HepG2 (cell line): Measurements from ENCODE around the gene HLA-DOA. TPM values are rescaled to one million over a fixed set of nuclear protein-coding genes. Genes with fewer than 3 reads are reported as not detected.
A peak's percentile ranks its signal among the peaks of the same experiment; 100 is the strongest.

ENCODE experiments used
- NFIB ChIP-seq: sonication (generic); formaldehyde crosslinking; IDR thresholded peaks from 2 replicates; pipeline ENCODE4 v1.9.0; 2021; ENCODE audit warnings: missing genetic modification reagents, mild to moderate bottlenecking, borderline replicate concordance
- PITX1 ChIP-seq: sonication (generic); formaldehyde crosslinking; IDR thresholded peaks from 2 replicates; pipeline ENCODE4 v1.5.1; 2020; ENCODE audit warnings: mild to moderate bottlenecking, missing genetic modification reagents
- PLSCR1 ChIP-seq: sonication (generic); formaldehyde crosslinking; IDR thresholded peaks from 2 replicates; pipeline ENCODE4 v1.5.0; 2020; ENCODE audit warnings: missing genetic modification reagents, mild to moderate bottlenecking, borderline replicate concordance
- SAP130 ChIP-seq: IDR thresholded peaks from 2 replicates; pipeline ENCODE4 v1.6.1; 2016; ENCODE audit warnings: low read depth
- SMC3 ChIP-seq: IDR thresholded peaks from 2 replicates; pipeline ENCODE4 v1.6.1; 2011; ENCODE audit warnings: low read length, improper control_type of control experiment
- SNAI1 ChIP-seq: sonication (generic); formaldehyde crosslinking; IDR thresholded peaks from 2 replicates; pipeline ENCODE4 v1.5.0; 2020; ENCODE audit warnings: mild to moderate bottlenecking, missing genetic modification reagents, borderline replicate concordance
- TOE1 ChIP-seq: sonication (generic); formaldehyde crosslinking; IDR thresholded peaks from 2 replicates; pipeline ENCODE4 v1.4.0; 2020; ENCODE audit warnings: mild to moderate bottlenecking, missing genetic modification reagents
- ZBTB40 ChIP-seq, 2 experiments: fragments of 450-650 bp in 1 of 2; sonication (generic) in 1 of 2; formaldehyde crosslinking in 1 of 2; IDR thresholded peaks; 2 replicates each; pipeline versions ENCODE4 v1.6.1 to v1.8.0; 2016 to 2022; ENCODE audit warnings: antibody characterized with exemption in 1 of 2, mild to moderate bottlenecking in 1 of 2, missing genetic modification reagents in 1 of 2
- ZMYM2 ChIP-seq: sonication (generic); formaldehyde crosslinking; IDR thresholded peaks from 2 replicates; pipeline ENCODE4 v1.8.0; 2022; ENCODE audit warnings: mild to moderate bottlenecking, missing genetic modification reagents
- ZNF124 ChIP-seq: sonication (generic); formaldehyde crosslinking; IDR thresholded peaks from 2 replicates; pipeline ENCODE4 v1.4.0; 2020; ENCODE audit warnings: missing genetic modification reagents
- ZNF552 ChIP-seq: sonication (generic); formaldehyde crosslinking; IDR thresholded peaks from 2 replicates; pipeline ENCODE4 v1.9.0; 2022; ENCODE audit warnings: missing genetic modification reagents, mild to moderate bottlenecking, borderline replicate concordance
- ZSCAN30 ChIP-seq: sonication (generic); formaldehyde crosslinking; IDR thresholded peaks from 2 replicates; pipeline ENCODE4 v1.5.0; 2020; ENCODE audit warnings: mild to moderate bottlenecking, missing genetic modification reagents
- polyA plus RNA-seq, 8 experiments: library from polyadenylated mRNA; depleted of rRNA in 3 of 8; stranded (reverse) in 7 of 8; unstranded in 1 of 8; fragments of >200 nt; fragmentation: Illumina TruSeq in 4 of 8; extraction: Trizol in 4 of 8; gene quantifications; 2 replicates each; pipeline versions ENCODE4 v1.2.1 to v1.2.3, GENCODE V29; 2011 to 2016; ENCODE audit warnings: low read depth in 4 of 8, missing spikeins in 1 of 8, mixed read lengths in 1 of 8; ENCODE audit not compliant: insufficient read depth in 1 of 8
- total RNA-seq, 5 experiments: library from RNA; depleted of rRNA; stranded (reverse); fragments of >200 nt; fragmentation: Illumina TruSeq; extraction: Trizol; gene quantifications; 2 replicates each; pipeline ENCODE4 v1.2.3, GENCODE V29; 2016; ENCODE audit warnings: low read depth in 1 of 5
- TF ChIP-seq, protein P1 (sequence below): sonication (generic); formaldehyde crosslinking; IDR thresholded peaks from 2 replicates; pipeline ENCODE4 v1.4.0; 2020; ENCODE audit warnings: mild to moderate bottlenecking, missing genetic modification reagents
- TF ChIP-seq, protein P2 (sequence below): sonication (generic); formaldehyde crosslinking; IDR thresholded peaks from 2 replicates; pipeline ENCODE4 v1.8.0; 2022; ENCODE audit warnings: mild to moderate bottlenecking, missing genetic modification reagents; ENCODE audit not compliant: insufficient replicate concordance

The HLA-DOA gene
- total and polyA plus RNA-seq, 2 of the 13 experiments (the other 11 are each of a cell fraction or from before 2014, with no cell fraction given): 0.03 to 0.09 TPM

DNA sequence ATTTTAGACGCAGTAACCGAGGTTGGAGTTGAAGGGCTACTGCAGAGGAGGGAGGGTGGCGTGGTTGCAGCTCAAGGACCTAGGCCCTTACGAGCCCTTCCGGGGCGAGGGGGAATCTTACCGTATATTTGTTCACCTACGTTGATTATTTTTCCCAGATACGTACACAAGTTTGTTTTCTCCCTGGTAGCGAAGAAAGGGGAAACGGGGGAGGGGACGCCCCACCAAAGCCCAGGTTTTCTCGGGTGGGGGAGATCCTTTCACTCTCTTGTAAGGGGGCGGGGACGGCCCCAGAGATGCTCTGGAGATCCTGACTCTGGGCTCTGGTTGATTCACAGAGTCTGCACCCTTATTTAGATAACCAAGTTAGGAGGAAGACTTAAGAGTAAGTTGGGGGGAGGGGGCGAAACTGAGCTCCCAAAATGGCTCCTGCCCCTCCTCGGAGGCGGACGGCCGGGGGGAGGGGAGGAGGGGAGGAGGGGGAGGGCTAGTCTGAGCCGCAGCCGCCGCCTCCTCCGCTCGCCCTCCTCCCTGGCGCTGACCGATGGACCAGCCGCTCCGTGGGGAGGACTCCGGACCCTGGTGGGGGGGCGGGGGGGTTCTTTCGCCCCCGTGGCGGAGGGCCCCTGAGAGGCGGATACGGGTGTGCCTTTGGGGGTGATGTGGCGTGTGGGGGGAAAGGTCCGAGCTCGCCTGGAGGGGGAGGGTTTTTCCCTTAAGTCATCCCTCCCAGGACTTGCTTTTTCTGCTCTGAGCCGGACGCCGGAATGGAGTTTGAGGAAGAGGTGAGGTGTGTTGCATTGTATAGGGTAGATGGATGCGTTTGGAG, 38.8 kb downstream of the HLA-DOA start (continued):
- no peak for TF ChIP-seq ZBTB40 (IDR thresholded peaks at IDR 0.05)
- no peak for TF ChIP-seq ZBTB40 (CRISPR knock-in tag; IDR thresholded peaks at IDR 0.05)
- 0 out of 2 replicates have a peak, but pooled peaks have one; percentile 51 for TF ChIP-seq SNAI1
- TF ChIP-seq ZMYM2 (CRISPR knock-in tag): no peak
- no peak for TF ChIP-seq ZNF552
- TF ChIP-seq, protein P1, sequence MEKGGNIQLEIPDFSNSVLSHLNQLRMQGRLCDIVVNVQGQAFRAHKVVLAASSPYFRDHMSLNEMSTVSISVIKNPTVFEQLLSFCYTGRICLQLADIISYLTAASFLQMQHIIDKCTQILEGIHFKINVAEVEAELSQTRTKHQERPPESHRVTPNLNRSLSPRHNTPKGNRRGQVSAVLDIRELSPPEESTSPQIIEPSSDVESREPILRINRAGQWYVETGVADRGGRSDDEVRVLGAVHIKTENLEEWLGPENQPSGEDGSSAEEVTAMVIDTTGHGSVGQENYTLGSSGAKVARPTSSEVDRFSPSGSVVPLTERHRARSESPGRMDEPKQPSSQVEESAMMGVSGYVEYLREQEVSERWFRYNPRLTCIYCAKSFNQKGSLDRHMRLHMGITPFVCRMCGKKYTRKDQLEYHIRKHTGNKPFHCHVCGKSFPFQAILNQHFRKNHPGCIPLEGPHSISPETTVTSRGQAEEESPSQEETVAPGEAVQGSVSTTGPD (CRISPR knock-in tag): peak; percentile 52; the same call in 1 of the 2 replicates
- TF ChIP-seq SMC3: no peak
- TF ChIP-seq ZSCAN30 (CRISPR knock-in tag): no peak; the same call in 1 of the 2 replicates
- TF ChIP-seq TOE1 (CRISPR knock-in tag): no peak
- no peak for TF ChIP-seq NFIB
- no peak; the same call in 1 of the 2 replicates for TF ChIP-seq PLSCR1 (CRISPR knock-in tag)
- TF ChIP-seq SAP130 (CRISPR knock-in tag): no peak
- TF ChIP-seq PITX1 (CRISPR knock-in tag): no peak; the same call in 1 of the 2 replicates
- TF ChIP-seq, protein P2, sequence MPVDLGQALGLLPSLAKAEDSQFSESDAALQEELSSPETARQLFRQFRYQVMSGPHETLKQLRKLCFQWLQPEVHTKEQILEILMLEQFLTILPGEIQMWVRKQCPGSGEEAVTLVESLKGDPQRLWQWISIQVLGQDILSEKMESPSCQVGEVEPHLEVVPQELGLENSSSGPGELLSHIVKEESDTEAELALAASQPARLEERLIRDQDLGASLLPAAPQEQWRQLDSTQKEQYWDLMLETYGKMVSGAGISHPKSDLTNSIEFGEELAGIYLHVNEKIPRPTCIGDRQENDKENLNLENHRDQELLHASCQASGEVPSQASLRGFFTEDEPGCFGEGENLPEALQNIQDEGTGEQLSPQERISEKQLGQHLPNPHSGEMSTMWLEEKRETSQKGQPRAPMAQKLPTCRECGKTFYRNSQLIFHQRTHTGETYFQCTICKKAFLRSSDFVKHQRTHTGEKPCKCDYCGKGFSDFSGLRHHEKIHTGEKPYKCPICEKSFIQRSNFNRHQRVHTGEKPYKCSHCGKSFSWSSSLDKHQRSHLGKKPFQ (CRISPR knock-in tag): no peak
- TF ChIP-seq ZNF124 (CRISPR knock-in tag): 0 out of 2 replicates have a peak, but pooled peaks have one; percentile 19
